ACC112 (cell line): Measurements from ENCODE around the gene SH3GL3.

ENCODE experiments used
- H2AFZ ChIP-seq: fragments of 200-600 bp; sonication (generic); one replicate; pipeline ENCODE4 v1.6.0; 2017; ENCODE audit warnings: antibody characterized with exemption, low read length; ENCODE audit not compliant: unreplicated experiment
- H3K27ac ChIP-seq: fragments of 200-600 bp; sonication (generic); 2 replicates; pipeline ENCODE4 v1.5.1; 2014; ENCODE audit warnings: low read depth, mild to moderate bottlenecking, antibody characterized with exemption, low read length, moderate library complexity
- H3K27me3 ChIP-seq: fragments of 200-600 bp; sonication (generic); 2 replicates; pipeline ENCODE4 v1.6.1; 2014; ENCODE audit warnings: mild to moderate bottlenecking, antibody characterized with exemption, low read length, moderate library complexity, mixed read lengths; ENCODE audit not compliant: insufficient read depth
- H3K36me3 ChIP-seq: fragments of 200-600 bp; sonication (generic); 2 replicates; pipeline ENCODE4 v1.6.1; 2016; ENCODE audit warnings: mild to moderate bottlenecking, antibody characterized with exemption, low read length, moderate library complexity, mixed read lengths; ENCODE audit not compliant: insufficient read depth
- H3K4me1 ChIP-seq: fragments of 200-600 bp; sonication (generic); one replicate; pipeline ENCODE4 v1.6.1; 2016; ENCODE audit warnings: low read length, mixed read lengths; ENCODE audit not compliant: insufficient read depth, unreplicated experiment, control insufficient read depth
- H3K4me3 ChIP-seq: fragments of 200-600 bp; sonication (generic); 2 replicates; pipeline ENCODE4 v1.5.1; 2014; ENCODE audit warnings: mild to moderate bottlenecking, low read depth, low read length
- H3K79me2 ChIP-seq: fragments of 200-600 bp; sonication (generic); one replicate; pipeline ENCODE4 v1.6.0; 2016; ENCODE audit warnings: low read length; ENCODE audit not compliant: control insufficient read depth, unreplicated experiment, insufficient read depth

Gene SH3GL3, protein sequence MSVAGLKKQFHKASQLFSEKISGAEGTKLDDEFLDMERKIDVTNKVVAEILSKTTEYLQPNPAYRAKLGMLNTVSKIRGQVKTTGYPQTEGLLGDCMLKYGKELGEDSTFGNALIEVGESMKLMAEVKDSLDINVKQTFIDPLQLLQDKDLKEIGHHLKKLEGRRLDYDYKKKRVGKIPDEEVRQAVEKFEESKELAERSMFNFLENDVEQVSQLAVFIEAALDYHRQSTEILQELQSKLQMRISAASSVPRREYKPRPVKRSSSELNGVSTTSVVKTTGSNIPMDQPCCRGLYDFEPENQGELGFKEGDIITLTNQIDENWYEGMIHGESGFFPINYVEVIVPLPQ

DNA sequence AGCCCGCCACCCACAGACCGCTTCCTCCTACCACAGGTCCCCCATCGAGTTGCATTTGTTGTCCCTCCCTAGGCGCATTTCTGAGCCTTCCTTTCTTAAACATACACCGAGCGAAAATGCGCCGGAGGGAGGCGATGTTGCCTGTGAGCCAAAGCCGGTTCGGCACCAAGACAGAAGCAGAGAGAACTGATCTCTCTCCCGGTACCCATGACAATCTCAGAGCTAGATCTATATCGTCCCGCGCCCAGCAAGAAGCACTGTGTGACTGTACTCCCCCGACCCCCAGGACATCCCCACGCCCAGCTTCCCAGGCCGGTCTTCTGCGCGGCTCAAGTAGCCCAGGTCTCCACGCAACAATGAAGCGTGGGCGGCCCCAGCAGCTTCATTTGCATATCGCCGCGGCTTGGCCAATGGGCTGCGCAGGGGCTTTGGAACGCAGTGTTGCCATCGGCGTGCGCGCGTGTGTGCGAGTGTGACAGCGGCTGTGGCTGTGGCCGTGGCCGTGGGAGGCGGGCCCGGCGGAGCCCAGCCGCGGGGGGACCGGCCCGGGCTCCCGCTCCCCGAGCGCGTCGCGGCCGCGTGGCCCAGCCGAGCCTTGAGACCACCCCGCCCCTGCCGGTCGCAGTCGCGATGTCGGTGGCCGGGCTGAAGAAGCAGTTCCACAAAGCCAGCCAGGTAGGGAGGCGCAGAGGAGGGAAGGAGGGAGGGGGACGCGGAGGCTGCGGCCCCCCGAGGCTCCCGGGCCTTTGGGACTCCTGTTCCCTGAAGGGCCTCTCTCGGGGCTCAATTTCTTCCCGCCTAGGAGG, at the start of gene SH3GL3:
SH3GL3 (plus strand) TSS at position 438 of the 806 bp plus-strand sequence; CDS start at position 631, 193 bp downstream.
- Histone ChIP-seq H3K27ac (no peak within 1 kb of the TSS), H3K4me1 (peaks cover 3% of the 10 kb centered on the region), H2AFZ (peak within 1 kb of the TSS; percentile 67), H3K27me3 (peaks cover 40% of the 10 kb centered on the region), H3K4me3 (peak within 1 kb of the TSS; percentile 79), H3K79me2 (no peaks in the 10 kb centered on the region), H3K36me3 (no peaks in the 10 kb centered on the region)

DNA sequence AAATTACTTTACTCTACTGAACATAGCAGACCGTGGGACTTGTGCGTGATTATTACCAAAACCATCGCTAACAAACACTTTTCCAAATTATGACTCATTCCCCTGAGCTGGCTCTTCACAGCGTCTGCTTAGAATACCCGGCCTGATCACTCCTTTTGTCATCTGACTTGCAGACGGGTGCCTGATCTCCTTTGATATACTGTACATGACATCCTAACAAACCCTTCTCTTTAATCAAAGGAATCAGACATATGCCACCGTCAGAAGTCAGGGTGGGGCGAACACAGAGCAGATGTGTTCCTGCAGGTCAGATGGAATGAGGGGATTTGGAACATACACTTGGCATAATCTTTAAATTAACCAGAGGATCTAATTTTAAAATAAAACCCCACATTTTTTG, 48.5 kb upstream of the SH3GL3 start:
- Histone ChIP-seq H3K36me3 (no peaks in the 10 kb centered on the region), H3K27ac (no peak overlapping the region), H3K79me2 (no peaks in the 10 kb centered on the region), H3K4me1 (no peaks in the 10 kb centered on the region), H3K4me3 (no peak overlapping the region), H3K27me3 (peaks cover 50% of the 10 kb centered on the region), H2AFZ (no peak overlapping the region)

DNA sequence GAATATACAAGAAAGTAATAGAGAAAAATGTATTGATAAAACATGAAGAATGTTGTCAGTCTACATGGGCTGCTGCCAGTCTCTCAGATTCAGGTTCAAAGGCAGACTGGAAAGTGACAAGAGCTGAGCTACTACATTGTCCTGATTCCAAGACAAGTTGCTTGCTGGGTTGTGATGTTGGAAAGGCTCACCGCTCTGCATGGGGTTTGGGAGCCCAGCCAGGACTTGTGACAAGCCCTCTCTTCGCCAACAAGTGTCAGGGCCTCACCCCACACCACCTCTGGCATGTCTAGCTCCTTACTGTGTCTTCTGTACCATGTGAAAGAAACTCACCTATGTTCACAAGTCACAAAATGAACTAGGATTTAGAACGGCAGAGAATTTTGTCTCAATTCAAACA, 43.0 kb upstream of the SH3GL3 start:
- no peaks in the 10 kb centered on the region for H3K4me1 ChIP-seq
- H3K27ac ChIP-seq, result no peak overlapping the region
- peaks cover 53% of the 10 kb centered on the region for H3K27me3 ChIP-seq
- no peaks in the 10 kb centered on the region for H3K36me3 ChIP-seq
- no peak overlapping the region for H2AFZ ChIP-seq
- no peaks in the 10 kb centered on the region for H3K79me2 ChIP-seq
- H3K4me3 ChIP-seq, result no peak overlapping the region

DNA sequence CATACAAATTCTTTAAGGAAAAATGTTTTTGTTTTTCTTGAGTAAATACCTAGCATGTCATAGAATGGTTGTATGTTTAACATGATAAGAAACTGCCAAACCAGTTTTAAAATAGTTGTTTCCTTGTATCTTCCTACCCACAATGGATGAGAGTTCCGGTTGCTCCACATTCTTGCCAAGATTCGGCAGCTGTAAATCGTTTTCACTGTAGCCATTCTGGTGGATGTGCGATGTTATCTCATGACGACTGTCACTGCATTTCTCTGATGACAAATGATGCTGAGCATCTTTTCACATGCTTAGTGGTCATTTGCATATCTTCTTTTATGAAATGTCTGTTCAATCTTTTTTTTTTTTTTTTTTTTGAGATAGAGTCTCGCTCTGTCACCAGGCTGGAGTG, 36.6 kb upstream of the SH3GL3 start:
- H3K4me3 ChIP-seq, result no peak overlapping the region
- H2AFZ ChIP-seq, result no peak overlapping the region
- H3K27me3 ChIP-seq, result peaks cover 45% of the 10 kb centered on the region
- no peaks in the 10 kb centered on the region for H3K4me1 ChIP-seq
- no peak overlapping the region for H3K27ac ChIP-seq
- no peaks in the 10 kb centered on the region for H3K79me2 ChIP-seq
- H3K36me3 ChIP-seq, result no peaks in the 10 kb centered on the region

DNA sequence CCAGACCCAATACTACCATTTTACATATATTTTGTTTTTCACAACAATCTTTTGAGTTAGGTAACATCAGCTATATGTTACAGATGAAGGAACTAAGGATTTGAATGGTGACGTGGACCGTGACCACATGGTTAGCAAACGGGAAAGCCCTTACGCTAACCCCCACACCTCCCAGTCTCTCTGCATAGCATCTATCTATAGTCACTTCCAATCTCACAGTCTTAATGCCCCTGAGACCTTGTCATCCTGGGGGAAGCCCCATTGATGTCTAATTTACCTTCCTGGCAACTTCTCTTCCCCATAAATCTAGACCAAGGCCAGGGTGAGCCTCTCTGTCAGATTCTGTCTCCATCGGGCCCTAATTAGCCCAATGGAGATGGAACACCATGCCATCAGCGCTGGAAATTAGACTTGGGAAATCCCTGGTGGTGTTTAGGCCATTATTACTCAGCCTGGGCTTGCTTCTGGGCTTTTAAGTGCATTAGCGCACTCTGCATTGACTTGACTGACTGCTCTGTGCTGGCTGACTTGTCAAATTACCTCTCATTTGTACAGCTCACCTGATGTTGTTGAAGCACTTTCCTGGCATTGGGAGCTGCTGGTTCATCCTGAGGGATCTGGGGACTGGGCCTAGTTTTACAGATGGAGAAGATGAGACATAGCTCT, 34.0 kb upstream of the SH3GL3 start:
- H3K36me3 ChIP-seq, result no peaks in the 10 kb centered on the region
- peaks cover 39% of the 10 kb centered on the region for H3K27me3 ChIP-seq
- H3K27ac ChIP-seq, result no peak overlapping the region

DNA sequence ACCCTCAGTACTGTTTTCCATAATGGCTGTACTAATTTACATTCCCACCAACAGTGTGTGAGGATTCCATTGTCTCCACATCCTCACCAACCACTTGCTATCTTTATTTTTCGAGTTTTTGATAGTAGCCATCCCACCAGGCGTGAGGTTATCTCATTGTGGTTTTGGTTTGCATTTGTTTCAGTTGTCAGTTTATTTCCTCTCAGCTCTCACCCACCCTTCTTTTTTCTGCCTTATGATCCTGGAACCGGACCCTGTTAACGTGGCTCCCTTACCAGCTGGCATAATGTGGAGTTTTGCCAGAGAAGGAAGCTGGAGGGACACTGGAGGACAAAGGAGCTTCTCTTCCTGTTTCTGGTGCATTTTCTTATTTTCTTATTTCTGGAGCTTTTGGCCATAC, 25.1 kb upstream of the SH3GL3 start:
- Histone ChIP-seq H2AFZ (no peak overlapping the region), H3K79me2 (no peaks in the 10 kb centered on the region), H3K36me3 (no peaks in the 10 kb centered on the region), H3K4me1 (no peaks in the 10 kb centered on the region), H3K27me3 (peaks cover 57% of the 10 kb centered on the region), H3K4me3 (no peak overlapping the region), H3K27ac (no peak overlapping the region)

More for the DNA sequence above, 34.0 kb upstream of the SH3GL3 start:
- H3K4me1 ChIP-seq, result no peaks in the 10 kb centered on the region
- no peak overlapping the region for H2AFZ ChIP-seq
- no peaks in the 10 kb centered on the region for H3K79me2 ChIP-seq
- no peak overlapping the region for H3K4me3 ChIP-seq

DNA sequence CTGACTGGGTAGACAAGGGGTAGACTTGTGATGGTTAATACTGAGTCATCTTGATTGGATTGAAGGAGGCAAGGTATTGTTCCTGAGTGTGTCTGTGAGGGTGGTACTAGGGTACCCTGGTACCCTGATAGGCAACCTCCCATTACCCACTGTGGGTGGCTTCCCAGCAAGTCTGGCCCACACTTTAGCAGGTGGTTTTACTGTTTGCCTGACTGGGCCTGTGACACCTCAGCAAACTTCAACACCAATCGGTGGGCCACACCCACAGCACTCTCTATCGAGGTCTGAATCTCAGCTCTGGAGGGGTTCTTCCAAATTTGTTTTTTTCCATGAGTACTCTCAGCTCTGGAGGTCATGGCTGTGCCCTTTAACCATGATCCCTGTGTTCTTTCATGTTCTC, 24.6 kb upstream of the SH3GL3 start:
- no peaks in the 10 kb centered on the region for H3K79me2 ChIP-seq
- no peaks in the 10 kb centered on the region for H3K36me3 ChIP-seq
- H3K27me3 ChIP-seq, result peaks cover 57% of the 10 kb centered on the region
- no peak overlapping the region for H2AFZ ChIP-seq
- H3K27ac ChIP-seq, result no peak overlapping the region
- H3K4me3 ChIP-seq, result no peak overlapping the region
- H3K4me1 ChIP-seq, result no peaks in the 10 kb centered on the region

DNA sequence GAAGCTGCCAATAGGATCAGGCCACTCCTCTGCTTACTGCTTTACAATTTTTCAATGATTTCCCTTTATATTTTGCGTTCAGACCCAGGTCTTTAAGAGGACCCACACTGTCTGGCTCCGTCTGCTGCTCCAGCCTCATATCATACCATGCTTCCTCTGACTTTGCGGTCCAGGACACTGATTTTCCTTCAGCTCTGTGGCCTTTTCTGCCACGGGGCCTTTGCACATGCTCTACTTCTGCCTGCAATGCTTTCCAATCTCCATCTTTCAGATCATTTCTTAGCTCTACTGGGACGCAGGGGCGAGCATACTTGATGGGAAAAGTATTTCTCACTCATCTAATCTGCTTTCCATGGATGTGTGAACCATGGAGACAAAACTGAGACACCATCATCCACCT, 23.0 kb upstream of the SH3GL3 start:
- Histone ChIP-seq H3K4me1 (no peaks in the 10 kb centered on the region), H3K4me3 (no peak overlapping the region), H3K27ac (no peak overlapping the region), H3K79me2 (no peaks in the 10 kb centered on the region), H3K36me3 (no peaks in the 10 kb centered on the region), H3K27me3 (peaks cover 60% of the 10 kb centered on the region), H2AFZ (no peak overlapping the region)

DNA sequence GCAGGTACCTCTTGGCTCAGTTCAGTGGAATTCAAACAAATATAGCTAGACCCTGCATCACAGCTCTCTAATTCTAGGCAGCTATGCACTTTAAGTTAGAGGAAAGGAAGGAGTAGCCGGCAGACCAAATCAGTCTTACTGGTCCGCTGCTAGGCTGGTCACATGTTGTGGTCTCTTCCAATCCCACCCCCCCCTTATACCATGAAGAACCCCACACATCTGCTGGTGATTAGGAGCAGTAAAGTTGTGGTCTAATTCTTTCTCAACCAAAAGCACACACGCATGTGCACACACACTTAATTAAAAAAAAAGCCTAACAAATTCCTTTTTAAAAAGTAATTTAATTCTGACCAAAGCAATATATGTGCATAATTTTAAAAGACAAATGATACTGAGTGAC, 16.7 kb upstream of the SH3GL3 start:
- H3K4me3 ChIP-seq, result no peak overlapping the region
- H3K27me3 ChIP-seq, result peaks cover 36% of the 10 kb centered on the region
- no peak overlapping the region for H2AFZ ChIP-seq
- no peak overlapping the region for H3K27ac ChIP-seq
- H3K4me1 ChIP-seq, result no peaks in the 10 kb centered on the region
- no peaks in the 10 kb centered on the region for H3K79me2 ChIP-seq
- H3K36me3 ChIP-seq, result no peaks in the 10 kb centered on the region

DNA sequence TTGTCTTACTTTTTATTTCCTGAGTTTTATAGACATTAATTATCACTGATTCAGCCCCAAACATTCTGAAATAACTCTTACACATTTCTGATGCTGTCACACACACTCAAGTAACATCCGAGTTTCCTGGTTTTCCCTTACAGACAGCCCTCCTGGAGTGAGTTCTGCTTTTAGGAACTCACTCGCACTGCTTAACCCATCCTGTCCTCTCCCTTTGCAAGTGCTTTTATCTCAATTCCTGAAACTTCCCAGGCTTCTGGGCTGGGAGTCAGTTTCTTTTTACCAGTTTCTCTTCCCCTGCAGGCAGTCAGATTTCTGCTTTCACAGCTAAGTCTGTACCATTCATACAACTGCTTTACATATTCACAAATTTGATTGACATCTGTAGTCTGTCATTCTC, 15.6 kb upstream of the SH3GL3 start:
- Histone ChIP-seq H3K27me3 (peaks cover 29% of the 10 kb centered on the region), H3K4me1 (no peaks in the 10 kb centered on the region), H3K36me3 (no peaks in the 10 kb centered on the region), H3K27ac (no peak overlapping the region), H3K4me3 (no peak overlapping the region), H3K79me2 (no peaks in the 10 kb centered on the region), H2AFZ (no peak overlapping the region)
